ENCODE results near the gene EBP. TPM values are rescaled to one million over a fixed set of nuclear protein-coding genes. Genes with fewer than 3 reads are reported as not detected.

The EBP gene
- total and polyA plus RNA-seq, 2 experiments from 2014 or later: 128 to 176 TPM

DNA sequence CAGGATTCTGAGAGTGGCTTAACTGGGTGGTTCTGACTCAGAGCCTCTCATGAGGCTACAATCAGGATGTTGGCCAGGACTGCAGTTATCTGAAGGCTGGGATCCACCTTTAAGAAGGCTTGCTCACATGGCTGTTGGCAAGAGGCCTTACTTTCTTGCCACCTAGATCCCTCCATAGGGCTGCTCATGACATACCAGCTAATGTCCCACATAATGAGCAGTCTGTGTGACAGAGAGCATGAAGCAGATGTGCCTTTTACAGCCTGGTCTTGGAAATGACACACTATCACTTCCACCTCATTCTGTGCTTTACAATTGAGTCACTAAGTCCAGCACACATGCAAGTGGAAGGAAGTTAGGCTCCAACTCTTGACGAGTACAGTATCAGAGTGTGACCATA is 48.4 kb downstream of the EBP start:
- H3K9me3 Mint-ChIP-seq: no peaks in the 10 kb centered on the region
- ATAC-seq (no peak), DNase-seq (ENCODE audit: low spot score) (no peak)
- Histone ChIP-seq H3K27me3 (ENCODE audit: insufficient read depth) (no peaks in the 10 kb centered on the region), H3K4me3 (no peak overlapping the region), H3K4me1 (ENCODE audit: insufficient read depth) (no peaks in the 10 kb centered on the region), H3K4me2 (no peak overlapping the region), H3F3A (replicated peaks; ENCODE audit: low read depth) (no peaks in the 10 kb centered on the region), H3K27ac (ENCODE audit: low read depth) (no peak overlapping the region), H3K79me2 (replicated peaks; ENCODE audit: insufficient read depth) (peaks cover under 1% of the 10 kb centered on the region), H4K20me1 (replicated peaks; ENCODE audit: insufficient read depth) (no peaks in the 10 kb centered on the region), H3K9me2 (ENCODE audit: insufficient read depth) (no peaks in the 10 kb centered on the region), H2AFZ (no peak overlapping the region), H3K36me3 (ENCODE audit: insufficient read depth) (peaks cover under 1% of the 10 kb centered on the region; the same call in 1 of the 2 replicates)
- H3K4me1 Mint-ChIP-seq: peaks cover 5% of the 10 kb centered on the region; the same call in 1 of the 3 replicates
- no peak overlapping the region for H3K27ac Mint-ChIP-seq
- H3K36me3 Mint-ChIP-seq (ENCODE audit: low read depth): peaks cover 6% of the 10 kb centered on the region
- TF ChIP-seq, protein P1, sequence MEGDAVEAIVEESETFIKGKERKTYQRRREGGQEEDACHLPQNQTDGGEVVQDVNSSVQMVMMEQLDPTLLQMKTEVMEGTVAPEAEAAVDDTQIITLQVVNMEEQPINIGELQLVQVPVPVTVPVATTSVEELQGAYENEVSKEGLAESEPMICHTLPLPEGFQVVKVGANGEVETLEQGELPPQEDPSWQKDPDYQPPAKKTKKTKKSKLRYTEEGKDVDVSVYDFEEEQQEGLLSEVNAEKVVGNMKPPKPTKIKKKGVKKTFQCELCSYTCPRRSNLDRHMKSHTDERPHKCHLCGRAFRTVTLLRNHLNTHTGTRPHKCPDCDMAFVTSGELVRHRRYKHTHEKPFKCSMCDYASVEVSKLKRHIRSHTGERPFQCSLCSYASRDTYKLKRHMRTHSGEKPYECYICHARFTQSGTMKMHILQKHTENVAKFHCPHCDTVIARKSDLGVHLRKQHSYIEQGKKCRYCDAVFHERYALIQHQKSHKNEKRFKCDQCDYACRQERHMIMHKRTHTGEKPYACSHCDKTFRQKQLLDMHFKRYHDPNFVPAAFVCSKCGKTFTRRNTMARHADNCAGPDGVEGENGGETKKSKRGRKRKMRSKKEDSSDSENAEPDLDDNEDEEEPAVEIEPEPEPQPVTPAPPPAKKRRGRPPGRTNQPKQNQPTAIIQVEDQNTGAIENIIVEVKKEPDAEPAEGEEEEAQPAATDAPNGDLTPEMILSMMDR (conservative IDR thresholded peaks at IDR 0.05; ENCODE audit: low read depth in 2 of 2): no peak
- TF ChIP-seq, protein P2, sequence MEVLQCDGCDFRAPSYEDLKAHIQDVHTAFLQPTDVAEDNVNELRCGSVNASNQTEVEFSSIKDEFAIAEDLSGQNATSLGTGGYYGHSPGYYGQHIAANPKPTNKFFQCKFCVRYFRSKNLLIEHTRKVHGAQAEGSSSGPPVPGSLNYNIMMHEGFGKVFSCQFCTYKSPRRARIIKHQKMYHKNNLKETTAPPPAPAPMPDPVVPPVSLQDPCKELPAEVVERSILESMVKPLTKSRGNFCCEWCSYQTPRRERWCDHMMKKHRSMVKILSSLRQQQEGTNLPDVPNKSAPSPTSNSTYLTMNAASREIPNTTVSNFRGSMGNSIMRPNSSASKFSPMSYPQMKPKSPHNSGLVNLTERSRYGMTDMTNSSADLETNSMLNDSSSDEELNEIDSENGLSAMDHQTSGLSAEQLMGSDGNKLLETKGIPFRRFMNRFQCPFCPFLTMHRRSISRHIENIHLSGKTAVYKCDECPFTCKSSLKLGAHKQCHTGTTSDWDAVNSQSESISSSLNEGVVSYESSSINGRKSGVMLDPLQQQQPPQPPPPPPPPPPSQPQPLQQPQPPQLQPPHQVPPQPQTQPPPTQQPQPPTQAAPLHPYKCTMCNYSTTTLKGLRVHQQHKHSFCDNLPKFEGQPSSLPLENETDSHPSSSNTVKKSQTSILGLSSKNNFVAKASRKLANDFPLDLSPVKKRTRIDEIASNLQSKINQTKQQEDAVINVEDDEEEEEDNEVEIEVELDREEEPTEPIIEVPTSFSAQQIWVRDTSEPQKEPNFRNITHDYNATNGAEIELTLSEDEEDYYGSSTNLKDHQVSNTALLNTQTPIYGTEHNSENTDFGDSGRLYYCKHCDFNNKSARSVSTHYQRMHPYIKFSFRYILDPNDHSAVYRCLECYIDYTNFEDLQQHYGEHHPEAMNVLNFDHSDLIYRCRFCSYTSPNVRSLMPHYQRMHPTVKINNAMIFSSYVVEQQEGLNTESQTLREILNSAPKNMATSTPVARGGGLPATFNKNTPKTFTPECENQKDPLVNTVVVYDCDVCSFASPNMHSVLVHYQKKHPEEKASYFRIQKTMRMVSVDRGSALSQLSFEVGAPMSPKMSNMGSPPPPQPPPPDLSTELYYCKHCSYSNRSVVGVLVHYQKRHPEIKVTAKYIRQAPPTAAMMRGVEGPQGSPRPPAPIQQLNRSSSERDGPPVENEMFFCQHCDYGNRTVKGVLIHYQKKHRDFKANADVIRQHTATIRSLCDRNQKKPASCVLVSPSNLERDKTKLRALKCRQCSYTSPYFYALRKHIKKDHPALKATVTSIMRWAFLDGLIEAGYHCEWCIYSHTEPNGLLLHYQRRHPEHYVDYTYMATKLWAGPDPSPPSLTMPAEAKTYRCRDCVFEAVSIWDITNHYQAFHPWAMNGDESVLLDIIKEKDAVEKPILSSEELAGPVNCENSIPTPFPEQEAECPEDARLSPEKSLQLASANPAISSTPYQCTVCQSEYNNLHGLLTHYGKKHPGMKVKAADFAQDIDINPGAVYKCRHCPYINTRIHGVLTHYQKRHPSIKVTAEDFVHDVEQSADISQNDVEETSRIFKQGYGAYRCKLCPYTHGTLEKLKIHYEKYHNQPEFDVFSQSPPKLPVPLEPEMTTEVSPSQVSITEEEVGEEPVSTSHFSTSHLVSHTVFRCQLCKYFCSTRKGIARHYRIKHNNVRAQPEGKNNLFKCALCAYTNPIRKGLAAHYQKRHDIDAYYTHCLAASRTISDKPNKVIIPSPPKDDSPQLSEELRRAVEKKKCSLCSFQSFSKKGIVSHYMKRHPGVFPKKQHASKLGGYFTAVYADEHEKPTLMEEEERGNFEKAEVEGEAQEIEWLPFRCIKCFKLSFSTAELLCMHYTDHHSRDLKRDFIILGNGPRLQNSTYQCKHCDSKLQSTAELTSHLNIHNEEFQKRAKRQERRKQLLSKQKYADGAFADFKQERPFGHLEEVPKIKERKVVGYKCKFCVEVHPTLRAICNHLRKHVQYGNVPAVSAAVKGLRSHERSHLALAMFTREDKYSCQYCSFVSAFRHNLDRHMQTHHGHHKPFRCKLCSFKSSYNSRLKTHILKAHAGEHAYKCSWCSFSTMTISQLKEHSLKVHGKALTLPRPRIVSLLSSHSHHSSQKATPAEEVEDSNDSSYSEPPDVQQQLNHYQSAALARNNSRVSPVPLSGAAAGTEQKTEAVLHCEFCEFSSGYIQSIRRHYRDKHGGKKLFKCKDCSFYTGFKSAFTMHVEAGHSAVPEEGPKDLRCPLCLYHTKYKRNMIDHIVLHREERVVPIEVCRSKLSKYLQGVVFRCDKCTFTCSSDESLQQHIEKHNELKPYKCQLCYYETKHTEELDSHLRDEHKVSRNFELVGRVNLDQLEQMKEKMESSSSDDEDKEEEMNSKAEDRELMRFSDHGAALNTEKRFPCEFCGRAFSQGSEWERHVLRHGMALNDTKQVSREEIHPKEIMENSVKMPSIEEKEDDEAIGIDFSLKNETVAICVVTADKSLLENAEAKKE (CRISPR knock-in tag; IDR thresholded peaks at IDR 0.05): no peak
- TF ChIP-seq EZH2phosphoT487 (IDR thresholded peaks at IDR 0.05; ENCODE audit: unreplicated experiment) (no peak), CREB1 (CRISPR knock-in tag; IDR thresholded peaks at IDR 0.05; ENCODE audit: low read depth) (no peak), POLR2AphosphoS5 (IDR thresholded peaks at IDR 0.05; ENCODE audit: low read depth) (no peak), NANOG (IDR thresholded peaks at IDR 0.05; ENCODE audit: borderline replicate concordance) (no peak)
- TF ChIP-seq, protein P3, sequence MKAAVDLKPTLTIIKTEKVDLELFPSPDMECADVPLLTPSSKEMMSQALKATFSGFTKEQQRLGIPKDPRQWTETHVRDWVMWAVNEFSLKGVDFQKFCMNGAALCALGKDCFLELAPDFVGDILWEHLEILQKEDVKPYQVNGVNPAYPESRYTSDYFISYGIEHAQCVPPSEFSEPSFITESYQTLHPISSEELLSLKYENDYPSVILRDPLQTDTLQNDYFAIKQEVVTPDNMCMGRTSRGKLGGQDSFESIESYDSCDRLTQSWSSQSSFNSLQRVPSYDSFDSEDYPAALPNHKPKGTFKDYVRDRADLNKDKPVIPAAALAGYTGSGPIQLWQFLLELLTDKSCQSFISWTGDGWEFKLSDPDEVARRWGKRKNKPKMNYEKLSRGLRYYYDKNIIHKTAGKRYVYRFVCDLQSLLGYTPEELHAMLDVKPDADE (IDR thresholded peaks at IDR 0.05): no peak
- TF ChIP-seq, protein P4, sequence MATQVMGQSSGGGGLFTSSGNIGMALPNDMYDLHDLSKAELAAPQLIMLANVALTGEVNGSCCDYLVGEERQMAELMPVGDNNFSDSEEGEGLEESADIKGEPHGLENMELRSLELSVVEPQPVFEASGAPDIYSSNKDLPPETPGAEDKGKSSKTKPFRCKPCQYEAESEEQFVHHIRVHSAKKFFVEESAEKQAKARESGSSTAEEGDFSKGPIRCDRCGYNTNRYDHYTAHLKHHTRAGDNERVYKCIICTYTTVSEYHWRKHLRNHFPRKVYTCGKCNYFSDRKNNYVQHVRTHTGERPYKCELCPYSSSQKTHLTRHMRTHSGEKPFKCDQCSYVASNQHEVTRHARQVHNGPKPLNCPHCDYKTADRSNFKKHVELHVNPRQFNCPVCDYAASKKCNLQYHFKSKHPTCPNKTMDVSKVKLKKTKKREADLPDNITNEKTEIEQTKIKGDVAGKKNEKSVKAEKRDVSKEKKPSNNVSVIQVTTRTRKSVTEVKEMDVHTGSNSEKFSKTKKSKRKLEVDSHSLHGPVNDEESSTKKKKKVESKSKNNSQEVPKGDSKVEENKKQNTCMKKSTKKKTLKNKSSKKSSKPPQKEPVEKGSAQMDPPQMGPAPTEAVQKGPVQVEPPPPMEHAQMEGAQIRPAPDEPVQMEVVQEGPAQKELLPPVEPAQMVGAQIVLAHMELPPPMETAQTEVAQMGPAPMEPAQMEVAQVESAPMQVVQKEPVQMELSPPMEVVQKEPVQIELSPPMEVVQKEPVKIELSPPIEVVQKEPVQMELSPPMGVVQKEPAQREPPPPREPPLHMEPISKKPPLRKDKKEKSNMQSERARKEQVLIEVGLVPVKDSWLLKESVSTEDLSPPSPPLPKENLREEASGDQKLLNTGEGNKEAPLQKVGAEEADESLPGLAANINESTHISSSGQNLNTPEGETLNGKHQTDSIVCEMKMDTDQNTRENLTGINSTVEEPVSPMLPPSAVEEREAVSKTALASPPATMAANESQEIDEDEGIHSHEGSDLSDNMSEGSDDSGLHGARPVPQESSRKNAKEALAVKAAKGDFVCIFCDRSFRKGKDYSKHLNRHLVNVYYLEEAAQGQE (IDR thresholded peaks at IDR 0.05; ENCODE audit: unreplicated experiment): no peak
- H3K4me3 Mint-ChIP-seq: no peak overlapping the region
- H3K27me3 Mint-ChIP-seq (ENCODE audit: insufficient read depth, low read depth, poor library complexity): peaks cover 2% of the 10 kb centered on the region

Data from GM23338 (cell line).